Measurements from ENCODE around the gene CNTLN.

- TF ChIP-seq CREB1 (IDR thresholded peaks at IDR 0.05; ENCODE audit: low read depth), result no peak
- no peak for TF ChIP-seq YY1 (IDR thresholded peaks at IDR 0.05; ENCODE audit: low read depth)
- TF ChIP-seq MAX (IDR thresholded peaks at IDR 0.05), result no peak
- TF ChIP-seq TCF12 (IDR thresholded peaks at IDR 0.05; ENCODE audit: low read depth), result no peak
- no peak for TF ChIP-seq ZBTB7A (IDR thresholded peaks at IDR 0.05; ENCODE audit: low read depth)
- TF ChIP-seq USF1 (IDR thresholded peaks at IDR 0.05), result no peak
- no peak for TF ChIP-seq CEBPB (IDR thresholded peaks at IDR 0.05)
- no peak for TF ChIP-seq EP300 (IDR thresholded peaks at IDR 0.05; ENCODE audit: borderline replicate concordance)
- no peak for TF ChIP-seq FOXM1 (IDR thresholded peaks at IDR 0.05; ENCODE audit: borderline replicate concordance, low read depth)
- no peak for TF ChIP-seq RAD21 (IDR thresholded peaks at IDR 0.05; ENCODE audit: low read depth)
Measured at GRCh38 chr9:17380126-17380861, 245.5 kb downstream of the CNTLN start.

Data from Ishikawa (cell line).